Amniotic epithelial cell (primary cell): ENCODE results near the gene EXOC6B.

Experiments used
- DNase-seq: peaks from one replicate; pipeline ENCODE4 v3.0.0-alpha.2; 2010; ENCODE audit warnings: low read depth

Gene EXOC6B

DNA sequence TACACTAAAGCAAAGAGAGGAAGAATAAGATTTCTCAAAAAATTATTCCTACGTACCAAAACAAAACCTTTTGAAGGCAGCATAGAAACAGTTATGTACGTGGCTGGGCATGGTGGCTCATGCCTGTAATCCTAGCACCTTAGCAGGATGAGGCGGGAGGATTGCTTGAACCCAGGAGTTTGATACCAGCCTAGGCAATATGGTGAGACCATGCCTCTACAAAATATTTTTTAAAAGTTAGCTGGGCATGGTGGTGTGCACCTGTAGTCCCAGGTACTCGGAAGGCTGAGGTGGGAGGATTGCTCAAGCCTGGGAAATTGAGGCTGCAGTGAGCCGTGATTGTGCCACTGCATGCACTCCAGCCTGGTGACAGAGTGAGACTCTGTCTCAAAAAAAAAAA, 663.3 kb downstream of the EXOC6B start:
- no peak for DNase-seq

DNA sequence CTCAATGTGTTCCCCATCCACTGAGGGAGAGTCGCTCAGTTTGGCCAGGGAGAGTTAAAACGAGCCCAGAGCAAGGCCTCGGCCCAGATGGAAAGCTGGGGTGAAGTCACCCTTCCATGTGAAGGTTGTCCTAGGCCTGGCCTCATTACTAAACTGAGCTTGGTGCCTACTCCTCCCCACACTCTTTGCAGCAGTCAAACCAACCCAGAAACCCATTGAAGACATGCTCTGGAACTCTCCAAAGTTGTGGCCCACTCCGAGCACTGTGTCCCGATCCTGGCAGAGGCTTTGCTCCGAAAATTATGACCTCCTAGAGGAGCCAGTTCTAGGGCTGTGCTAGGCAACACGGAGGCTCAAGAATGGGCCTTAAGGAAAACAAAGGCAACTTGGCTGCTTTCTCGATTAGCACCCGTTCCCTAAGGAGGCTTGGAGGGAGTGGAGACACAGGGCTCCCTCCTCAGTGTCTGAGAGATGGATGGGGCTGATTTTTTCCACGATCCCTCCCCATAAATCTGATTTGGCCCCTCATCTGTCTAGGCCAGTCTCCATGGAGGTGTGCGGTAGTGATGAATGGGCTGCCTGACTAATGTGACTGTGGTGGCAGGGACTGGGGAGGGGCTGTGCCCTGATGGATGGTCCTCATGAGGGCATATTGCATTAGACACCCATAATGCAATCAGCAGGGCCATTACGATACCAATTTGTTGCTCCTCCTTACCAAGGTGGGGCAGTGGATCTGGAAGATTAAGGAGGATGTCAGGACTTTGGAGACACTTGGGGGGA, 666.4 kb downstream of the EXOC6B start:
- DNase-seq, result no peak

DNA sequence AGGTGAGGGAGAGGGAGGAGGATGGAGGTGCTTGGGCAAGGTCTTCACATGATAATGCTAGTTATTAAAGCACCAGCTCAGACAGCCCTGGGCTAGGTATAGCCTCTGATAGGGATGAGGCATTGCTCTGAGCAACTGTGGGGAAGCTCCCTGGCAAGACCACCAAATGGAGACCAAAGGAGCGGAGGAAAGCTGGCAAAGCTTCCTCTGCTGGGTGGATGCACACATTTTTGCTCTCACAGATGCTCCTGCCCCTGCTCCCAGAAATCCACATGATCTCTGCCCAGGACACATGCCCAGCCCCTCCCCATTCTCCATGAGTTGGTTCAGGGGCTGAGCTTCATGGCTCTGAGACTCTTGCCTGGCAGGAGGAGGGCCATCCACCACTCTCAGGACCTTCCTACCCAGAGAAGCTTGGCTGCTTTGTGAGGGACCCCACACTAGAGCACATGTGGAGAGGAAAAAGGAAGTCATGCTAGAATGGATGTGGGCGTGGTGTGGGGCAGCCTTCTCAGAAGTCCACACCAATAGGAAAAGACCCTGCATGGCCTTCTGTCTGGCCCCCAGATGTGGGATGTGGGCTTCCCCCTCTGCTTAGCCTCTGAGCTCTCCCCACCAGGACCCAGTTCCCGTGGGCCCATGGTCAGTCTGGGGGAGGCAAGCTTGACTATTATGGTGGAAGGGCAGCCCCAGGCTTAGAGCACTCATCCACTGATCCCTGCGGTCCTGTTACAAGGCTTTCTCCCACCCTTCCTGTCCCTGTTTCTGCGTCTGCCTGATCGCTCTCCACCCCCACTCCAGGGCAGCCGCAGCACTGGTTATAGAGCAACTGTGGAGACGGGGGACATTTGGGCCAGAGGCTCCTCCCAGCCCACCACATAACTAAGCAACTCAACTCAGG, 667.7 kb downstream of the EXOC6B start:
- DNase-seq, result no peak

DNA sequence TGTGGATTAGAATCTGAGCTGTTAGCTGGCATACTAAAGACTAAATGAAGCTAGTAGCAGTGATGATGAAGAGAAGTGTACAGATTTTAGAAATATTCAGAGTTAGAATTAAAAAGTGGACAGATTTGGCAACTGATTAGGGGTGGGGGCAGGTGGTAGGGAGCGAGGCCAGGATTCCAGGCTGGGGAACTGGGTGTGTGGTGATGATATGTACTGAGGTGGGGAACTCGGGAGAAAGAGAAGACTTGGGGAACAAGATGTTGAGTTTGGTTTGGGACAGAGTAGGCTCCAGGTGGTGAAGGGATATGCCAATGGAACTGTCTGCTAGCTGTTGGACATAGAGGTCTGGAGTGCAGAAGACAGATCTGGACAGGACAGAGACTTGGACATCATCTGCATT, 669.0 kb downstream of the EXOC6B start:
- no peak for DNase-seq

DNA sequence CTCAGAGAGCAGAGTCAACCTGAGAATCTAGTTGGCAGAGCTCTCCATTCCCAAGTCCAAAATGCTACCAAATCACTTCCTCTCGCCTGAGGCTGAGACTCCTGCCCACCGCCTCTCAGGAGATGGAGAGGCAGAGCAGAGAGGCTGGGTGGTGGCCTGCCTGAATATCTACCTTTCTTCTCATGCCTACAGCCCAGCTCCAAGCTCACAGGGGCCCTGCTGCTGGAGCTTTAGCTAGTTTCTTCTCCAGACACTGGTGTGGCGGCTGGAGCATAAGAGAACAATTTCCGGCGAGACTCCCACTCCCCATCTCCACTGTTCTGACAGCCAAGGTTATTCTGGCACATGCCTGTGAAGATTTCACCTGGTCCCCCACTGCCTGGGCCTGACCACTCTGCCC, 670.1 kb downstream of the EXOC6B start:
- no peak for DNase-seq

DNA sequence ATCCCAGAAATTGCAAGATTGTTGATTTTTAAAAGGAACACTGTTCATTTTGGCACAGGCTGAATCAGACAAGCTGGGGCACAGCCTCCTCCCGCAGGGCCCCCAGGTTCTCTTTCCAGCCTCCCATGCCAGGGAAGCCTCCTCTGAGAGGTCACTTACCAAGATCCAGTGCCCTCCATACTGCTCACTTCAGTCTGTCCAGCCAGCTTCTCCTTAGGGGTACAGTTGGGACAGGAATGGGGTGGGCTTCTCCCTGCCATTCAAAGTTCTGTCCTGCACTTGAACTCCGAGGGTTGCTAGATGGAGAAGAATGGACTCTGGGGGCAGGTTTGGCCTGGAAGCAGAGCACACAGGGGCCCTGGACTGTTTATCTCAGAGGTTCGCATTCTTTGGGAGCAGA, 670.7 kb downstream of the EXOC6B start:
- DNase-seq, result no peak

DNA sequence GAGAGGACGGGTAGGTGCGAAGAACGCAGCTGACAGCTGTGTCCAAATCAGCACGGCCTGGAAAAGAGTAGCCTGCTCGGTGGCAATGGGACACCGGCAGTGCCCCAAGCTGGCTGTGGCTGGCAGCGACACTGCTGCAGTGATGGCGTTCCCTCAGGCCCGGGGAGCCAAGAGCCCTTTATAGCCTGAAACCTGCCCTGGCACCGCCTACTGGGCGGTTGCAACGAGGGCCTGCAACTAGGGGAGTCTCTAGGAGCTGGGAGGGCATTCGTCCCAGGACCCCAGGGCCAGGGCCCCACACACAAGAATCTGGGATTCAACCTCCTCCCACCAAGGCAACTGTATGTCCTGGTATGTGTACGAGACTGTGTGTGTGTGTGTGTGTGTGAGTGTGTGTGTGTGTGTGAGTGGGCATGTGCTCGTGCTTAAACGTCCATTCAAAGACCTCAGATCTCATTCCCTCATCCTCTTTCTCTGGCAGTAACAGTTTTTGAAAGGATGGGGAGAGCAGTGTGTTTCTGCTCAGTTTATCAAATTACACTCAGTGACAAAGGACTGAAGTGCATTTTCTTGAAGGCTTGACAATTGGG, 671.4 kb downstream of the EXOC6B start:
- no peak for DNase-seq

DNA sequence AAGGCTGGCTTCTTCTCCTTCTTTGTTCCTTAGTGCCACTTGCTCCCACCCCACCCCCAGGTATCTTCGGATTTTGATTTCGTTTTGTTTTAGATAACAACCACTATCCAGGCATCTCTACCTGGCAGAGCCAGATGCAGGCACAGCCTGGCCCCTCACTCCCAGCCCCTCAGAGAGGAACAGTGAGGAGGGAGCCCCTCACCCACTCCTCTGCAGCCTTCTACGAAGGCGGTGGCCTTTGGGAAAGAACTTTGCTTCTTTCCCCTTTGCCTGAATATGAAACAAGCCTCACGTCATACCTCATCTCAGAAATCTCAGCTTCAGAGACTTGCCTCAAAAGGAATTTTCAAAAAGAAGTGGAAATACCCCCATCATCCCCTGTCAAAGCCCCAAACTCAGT, 671.9 kb downstream of the EXOC6B start:
- DNase-seq, result no peak

DNA sequence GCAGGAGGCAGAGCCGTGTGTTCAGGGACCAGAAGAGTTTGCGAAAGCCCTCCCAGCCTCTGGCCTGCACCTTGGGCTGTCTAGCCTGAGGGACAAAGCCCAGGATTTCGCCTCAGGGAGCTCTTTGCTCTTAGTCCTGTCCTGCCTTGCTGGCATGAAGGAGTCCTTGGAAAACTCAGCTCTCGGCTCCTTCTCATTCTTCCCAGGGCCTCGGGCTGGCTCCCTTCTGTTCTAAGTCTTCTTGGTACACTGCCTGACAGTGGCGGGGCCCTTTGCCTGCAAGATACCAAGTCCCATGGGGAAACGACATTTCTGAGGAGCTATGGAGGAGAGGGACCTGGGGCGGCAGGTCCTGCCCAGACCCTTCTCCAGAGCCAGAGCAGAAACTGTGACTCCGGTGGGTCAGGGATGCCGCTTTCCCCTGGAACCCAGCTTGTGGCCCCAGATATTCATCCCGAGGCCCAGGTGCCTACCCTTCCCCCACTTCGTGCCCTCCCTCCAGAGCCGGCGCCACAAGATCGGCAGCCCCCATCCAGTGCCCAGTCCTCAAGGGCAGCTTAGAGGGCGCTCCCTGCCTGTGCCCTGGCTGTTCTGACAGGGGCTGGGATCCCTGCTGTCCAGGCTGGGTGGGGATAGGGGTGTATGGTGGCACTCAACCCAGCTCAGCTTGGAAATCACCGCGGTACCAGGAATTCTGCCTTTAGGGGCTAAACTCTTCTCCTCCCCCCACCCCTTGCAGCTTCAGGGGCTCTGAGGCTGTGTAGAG, 672.6 kb downstream of the EXOC6B start:
- DNase-seq, result no peak

DNA sequence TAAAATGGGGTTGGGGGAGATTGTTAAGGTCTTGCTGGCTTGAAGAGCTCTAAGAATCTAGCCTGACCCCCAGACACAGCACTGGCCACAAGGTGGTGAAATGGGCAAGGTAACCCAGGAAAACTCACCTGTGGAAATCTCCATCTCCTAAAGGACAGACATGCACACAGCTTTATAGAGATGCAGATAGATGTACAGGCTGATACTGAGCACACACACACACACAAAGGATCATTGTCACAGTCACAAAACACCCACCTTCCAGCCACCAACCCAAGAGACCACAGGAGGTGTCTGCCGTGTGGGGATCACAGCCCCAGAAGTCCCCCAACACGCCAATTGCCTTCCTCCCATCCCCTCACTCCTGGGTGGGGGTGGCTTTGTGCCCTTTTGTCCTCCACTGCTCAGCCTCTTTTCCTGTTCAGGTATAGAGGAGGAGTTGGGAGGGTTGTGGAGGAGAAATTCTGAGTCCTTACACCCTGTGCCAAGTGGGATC, 674.9 kb downstream of the EXOC6B start:
- DNase-seq, result no peak

DNA sequence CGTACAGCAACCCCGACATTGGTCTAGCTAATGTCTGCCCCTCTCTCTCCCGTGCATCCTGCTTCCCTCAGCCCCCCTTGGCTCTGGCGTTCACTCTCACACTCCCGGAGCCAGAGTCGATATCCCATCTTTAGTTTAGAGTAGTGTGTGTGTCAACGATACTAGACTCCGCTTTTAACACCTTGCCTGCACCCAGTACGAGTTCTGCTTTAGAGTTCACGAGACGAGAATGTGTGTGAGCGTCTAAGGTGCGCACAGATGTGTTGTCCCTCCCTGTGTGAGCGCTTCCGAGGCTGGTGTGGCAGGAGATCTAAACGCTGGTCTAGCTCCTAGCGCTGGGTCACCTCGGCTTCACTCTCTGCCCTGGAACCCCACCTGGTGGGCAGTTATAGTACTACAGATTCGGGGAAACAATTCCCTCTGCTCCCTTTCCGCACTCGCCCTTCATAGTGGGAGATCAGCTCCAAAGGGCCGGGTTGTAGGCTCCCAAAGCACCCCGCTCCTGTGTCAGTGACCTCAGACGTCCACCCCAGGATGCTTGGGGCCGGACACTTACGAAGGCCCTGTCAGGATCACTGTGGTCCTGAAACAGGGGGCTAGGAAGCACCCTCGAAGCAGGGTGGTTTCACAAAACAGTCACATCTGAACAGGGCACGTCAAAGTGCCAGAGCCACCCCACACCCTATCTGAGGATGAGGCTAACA, 675.5 kb downstream of the EXOC6B start:
- peak; percentile 54 for DNase-seq

DNA sequence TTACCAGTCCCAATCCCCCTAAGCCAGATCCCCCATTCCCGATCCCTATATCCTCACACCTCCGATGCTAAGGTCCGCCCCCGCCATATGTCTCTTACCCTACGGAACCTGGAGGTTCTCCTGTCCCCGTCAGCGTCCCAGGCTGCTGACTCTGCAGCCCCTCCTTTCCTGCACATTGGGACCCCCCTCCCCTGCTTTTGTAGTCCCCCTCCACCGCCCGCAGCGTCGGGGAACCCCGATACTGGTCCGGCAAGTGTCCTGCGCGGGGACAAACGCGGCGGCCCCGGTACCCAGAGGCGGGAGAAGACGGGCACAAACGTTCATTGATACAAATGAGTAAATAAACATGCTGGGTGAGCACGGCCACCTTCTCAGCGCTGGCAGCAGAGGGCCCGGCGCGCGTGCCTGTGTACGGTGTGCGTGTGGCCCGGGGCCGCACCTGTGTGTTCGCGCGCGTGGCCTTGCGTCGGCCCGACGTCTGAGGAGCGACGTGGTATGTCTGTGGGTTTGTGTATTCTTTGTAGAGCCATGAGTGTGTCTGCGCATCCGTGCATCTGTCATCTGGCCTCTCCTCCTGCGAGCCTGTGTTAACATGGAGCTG, 676.2 kb downstream of the EXOC6B start:
- DNase-seq, result no peak

DNA sequence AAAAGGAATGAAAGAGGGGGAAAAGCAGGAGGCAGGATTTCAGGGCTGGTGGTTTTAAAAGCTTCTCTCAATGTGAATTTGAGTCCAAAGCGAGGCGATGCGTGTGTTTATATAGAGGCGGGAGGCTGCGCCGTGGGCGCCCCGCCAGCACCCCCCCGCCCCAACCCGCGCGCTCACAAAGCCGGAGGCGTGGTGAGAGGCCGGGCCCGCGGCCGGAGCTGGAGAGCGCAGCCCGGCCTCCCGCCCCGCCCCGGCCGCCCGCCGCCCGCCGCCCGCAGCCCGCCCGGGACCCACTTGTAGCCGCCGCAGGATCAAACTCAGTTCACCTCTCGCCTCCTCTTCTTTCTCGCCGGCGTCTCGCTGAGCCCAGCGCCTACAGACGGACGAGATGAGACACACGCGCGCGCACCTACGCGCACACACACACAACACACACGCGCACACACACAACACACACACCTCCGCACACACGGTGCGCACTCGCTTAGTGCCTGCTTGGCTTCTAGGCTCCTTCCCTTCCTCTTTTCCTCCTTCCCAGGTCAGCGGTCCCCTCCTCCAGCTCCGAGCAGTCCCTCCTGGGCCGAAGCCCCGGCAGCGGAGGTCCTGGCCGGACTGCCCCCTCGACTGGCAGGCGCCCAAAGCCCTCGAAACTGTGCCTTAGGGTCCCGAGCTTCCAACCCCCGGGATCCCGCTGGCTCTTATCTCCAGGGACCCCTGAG, 676.8 kb downstream of the EXOC6B start:
- DNase-seq, result peak; percentile 13

DNA sequence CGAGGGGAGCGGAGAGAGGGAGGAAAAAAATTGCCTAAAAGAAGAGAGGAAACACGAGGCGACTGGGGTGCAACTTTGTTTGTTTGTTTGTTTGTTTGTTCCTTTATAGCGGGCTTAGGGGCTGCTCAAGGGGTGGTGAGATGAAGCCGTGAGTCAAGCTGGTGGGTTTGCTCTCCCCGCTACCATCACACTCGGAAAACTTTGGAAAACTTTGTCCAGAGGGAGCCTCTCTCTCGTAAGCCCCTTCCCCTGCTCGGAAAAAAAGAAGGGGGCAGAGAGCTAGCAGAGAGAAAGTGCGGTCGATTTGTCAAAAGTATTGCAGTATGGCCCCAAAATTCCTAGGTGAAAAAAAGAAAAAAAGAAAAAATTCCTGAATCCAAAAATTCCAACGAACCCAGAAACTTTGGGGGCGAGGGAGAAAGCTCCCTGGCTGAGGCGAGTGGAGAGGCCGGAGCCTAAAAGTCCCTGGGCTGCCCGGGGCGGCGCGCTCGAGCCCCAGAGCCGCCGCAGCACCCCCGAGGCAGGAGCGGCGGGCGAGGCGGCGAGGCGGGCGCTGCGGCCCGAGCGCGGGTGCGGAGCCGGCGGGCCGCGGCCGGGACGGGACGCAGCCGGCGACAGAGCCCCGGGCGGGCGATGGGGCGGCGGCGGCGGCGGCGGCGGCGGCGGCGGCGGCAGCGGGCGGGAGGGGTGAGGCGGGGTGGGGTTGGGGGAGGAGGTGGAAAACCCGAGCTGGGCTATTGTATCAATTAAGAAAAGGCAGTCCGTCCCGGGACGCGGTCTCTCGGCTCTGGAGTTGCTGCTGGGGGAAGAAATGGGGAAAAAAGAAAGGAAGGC, 677.6 kb downstream of the EXOC6B start:
- no peak for DNase-seq

DNA sequence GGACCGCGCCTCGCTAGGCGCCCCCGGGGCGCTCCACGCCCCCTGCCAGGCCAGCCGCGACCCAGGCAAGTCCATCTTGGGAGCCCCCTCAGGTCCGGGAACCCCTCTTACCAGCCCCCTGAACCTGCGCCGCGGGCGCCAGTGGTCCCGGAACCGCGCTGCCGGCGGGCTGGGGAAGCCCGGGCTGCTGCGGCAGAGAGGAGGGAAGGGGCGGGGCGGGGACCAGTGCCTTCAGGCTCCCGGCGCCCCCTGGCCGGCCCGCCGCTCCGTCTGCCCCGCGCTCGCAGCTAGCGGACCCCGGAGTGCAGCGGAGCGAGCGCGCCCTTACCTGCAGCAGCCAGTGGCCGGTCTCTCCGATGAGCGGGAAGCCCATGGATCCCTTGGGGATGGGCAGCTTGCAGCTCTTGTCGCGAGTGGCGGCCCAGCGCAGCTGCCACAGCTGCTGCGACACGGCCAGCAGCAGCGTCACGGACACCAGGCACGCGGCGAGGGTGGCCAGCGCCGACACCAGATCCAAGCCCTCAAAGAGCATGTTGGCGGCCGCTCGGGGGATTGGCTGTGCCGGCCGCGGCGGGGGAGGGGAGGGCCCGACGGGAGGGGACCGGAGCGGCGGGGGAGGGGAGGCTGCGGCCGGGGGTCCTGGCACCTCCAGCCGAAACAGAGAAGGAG, 678.4 kb downstream of the EXOC6B start, which contains the start of gene CYP26B1:
Gene CYP26B1, minus strand, starts transcription at position 560 of the 669 bp plus-strand sequence. Its CDS starts 28 bp downstream, at position 532.
- DNase-seq, result no peak

DNA sequence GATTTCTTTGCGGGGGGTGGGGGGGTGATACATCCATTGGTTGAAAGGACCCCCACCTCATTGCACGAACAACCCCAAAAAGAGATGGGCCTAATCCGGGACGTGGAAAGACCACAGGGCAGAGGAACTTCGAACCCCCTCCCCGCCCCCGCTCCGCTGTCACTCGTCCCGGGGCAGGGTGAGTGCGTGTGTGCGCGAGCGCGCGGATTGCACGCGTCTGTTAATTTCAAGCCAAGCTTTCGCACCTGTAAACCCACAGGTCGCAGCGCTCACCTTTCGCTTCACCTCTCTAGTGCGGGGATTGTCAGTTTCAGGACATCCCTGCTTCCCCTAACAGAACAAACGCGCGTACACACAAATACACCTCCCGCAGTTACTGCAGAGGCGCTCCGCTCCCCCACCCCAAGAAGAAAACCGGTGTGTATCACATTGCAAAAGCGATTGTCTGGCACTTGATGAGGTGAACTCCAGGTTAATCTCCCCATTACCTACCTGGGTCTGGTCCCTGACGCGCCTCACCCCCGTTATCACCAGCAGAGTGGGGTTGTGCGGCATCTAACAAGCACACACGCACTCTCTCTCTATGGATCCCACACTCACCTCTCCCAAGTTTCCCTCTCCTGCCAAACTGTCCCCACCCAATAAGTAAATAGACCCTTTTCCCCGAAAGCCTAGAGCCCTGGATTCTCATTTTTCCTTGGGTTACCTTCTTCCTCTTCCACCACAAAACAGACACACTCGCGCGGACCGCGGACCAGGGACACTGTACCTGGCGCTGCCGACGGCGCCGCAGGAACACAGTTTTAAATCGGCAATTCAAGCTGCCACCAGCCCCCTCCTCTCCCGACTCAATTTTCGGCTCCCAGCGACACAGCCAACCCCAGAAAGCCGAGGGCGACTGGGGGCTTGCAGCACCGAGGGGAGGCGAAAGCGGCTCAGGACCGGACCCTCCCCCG, 679.2 kb downstream of the EXOC6B start:
- DNase-seq, result no peak

DNA sequence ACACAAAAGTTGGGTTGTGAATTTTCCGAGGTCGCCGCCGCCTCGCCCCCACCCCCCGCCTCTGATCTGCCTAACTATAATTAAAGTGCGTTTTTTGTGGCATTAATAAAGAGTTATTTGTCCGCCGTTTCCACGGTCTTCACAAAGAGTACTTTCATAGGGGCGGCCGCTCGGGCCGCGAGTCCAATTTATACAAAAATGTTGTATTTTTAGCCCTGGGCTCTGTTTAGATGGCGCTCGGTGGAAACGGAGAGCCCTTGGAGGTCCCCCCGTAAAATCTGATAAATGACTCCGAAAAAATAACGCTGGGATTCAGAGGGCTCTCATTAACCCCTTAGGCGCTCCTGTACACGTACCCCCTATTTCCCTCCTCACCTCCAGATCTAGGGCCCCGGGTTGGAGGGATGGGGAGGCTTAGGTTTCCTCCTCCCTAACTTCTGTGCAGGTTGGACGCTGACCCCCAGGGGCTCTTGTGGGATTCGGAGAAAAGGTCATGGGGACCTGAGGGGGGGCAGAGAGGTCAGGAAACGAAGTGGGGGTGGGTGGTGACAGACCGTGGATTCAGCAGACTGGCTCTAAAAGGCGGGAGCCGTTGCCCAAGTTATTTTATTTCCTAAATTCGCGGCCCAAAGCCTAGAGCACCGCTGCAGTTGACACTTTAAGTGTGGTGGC, 680.0 kb downstream of the EXOC6B start:
- DNase-seq, result no peak
